ENCODE measurements around the gene DUSP16.

- TF ChIP-seq POLR2A (IDR thresholded peaks at IDR 0.05; ENCODE audit: low read depth, low read length) = no peak
- TF ChIP-seq POLR2AphosphoS5 (IDR thresholded peaks at IDR 0.05; ENCODE audit: low read depth, low read length) = no peak
- TF ChIP-seq TAF1 (IDR thresholded peaks at IDR 0.05; ENCODE audit: low read depth, low read length) = no peak
- no peak for TF ChIP-seq PAX5 (IDR thresholded peaks at IDR 0.05; ENCODE audit: insufficient read depth, low read length, severe bottlenecking)
- TF ChIP-seq SPI1 (IDR thresholded peaks at IDR 0.05; ENCODE audit: low read depth, low read length) = no peak
These were observed 25.2 kb downstream of the DUSP16 start for GRCh38 chr12:12537421-12537820.
